GM12891 (cell line): Measurements from ENCODE around the gene NEIL1.

Experiments
- PAX5 ChIP-seq: IDR thresholded peaks from 2 replicates; pipeline ENCODE4 v1.6.1; 2011; ENCODE audit warnings: low read length, moderate library complexity, mild to moderate bottlenecking; ENCODE audit not compliant: insufficient read depth, severe bottlenecking
- POLR2A ChIP-seq: IDR thresholded peaks from 2 replicates; pipeline ENCODE4 v1.6.1; 2011; ENCODE audit warnings: low read depth, low read length, control low read depth
- POLR2AphosphoS5 ChIP-seq: IDR thresholded peaks from 2 replicates; pipeline ENCODE4 v1.6.1; 2011; ENCODE audit warnings: low read depth, low read length, control low read depth
- TAF1 ChIP-seq: IDR thresholded peaks from 2 replicates; pipeline ENCODE4 v1.6.1; 2011; ENCODE audit warnings: low read depth, low read length, control low read depth

DNA sequence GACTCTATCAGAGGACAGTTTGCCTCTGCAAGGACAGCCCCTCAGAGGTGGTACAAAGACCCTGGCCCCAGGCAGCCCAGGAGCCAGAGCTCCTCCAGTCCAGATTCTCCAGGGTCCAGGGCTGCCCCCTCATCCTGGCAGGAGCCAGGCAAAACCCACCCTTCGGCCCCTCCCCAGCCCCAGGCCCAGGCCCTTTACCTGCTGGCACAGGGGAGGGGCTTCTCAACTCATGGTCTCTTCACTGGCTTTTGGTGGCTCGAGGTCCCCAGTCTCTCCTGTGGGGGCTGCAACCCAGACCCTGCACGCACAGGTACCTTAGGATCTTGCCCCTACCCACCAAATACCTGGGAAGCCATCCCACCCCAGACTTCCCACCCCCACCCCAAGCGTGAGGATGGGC, 8.5 kb downstream of the NEIL1 start:
- no peak for TF ChIP-seq POLR2A
- no peak for TF ChIP-seq TAF1
- no peak for TF ChIP-seq POLR2AphosphoS5
- no peak for TF ChIP-seq PAX5
